H1 (cell line): ENCODE results near the gene KLHDC1.
"Not testable (repeated sequence)": the region's sequence is repeated elsewhere in the genome, so short reads cannot be mapped to it uniquely, and the experiment has no call there.

Source experiments
- EZH2 ChIP-seq: fragments of 200-600 bp; sonication (generic); IDR thresholded peaks from 2 replicates; pipeline ENCODE4 v1.7.1; 2012; ENCODE audit warnings: low read depth, mild to moderate bottlenecking, moderate library complexity, low read length, inconsistent platforms; ENCODE audit not compliant: severe bottlenecking
- POLR2AphosphoS5 ChIP-seq: IDR thresholded peaks from 2 replicates; pipeline ENCODE4 v1.6.1; 2011; ENCODE audit warnings: low read depth, low read length

- TF ChIP-seq POLR2AphosphoS5, EZH2: not testable (repeated sequence)
These were observed 42.7 kb downstream of the KLHDC1 start for GRCh38 chr14:49735669-49736068.
